SK-N-SH treated with all-trans-retinoic acid at 6 μM for 48 hours (cell line): ENCODE measurements around the gene COL24A1.

Source experiments
- ARNTL ChIP-seq: fragments of 450-650 bp; formaldehyde crosslinking; IDR thresholded peaks from 2 replicates; pipeline ENCODE4 v1.5.0; 2020; ENCODE audit warnings: low read depth, mild to moderate bottlenecking, moderate library complexity, borderline replicate concordance
- BACH2 ChIP-seq: fragments of 250-450 bp; sonication (Bioruptor Pico); IDR thresholded peaks from 2 replicates; pipeline ENCODE4 v1.9.0; 2021; ENCODE audit warnings: mild to moderate bottlenecking, borderline replicate concordance
- CSDC2 ChIP-seq: fragments of 250-450 bp; sonication (Bioruptor Pico); IDR thresholded peaks from 2 replicates; pipeline ENCODE4 v1.5.0; 2020; ENCODE audit warnings: mild to moderate bottlenecking, moderate library complexity
- GLIS3 ChIP-seq: fragments of 250-450 bp; sonication (Bioruptor Pico); IDR thresholded peaks from 2 replicates; pipeline ENCODE4 v1.5.0; 2020; ENCODE audit warnings: mild to moderate bottlenecking, moderate library complexity
- ISL1 ChIP-seq: fragments of 250-450 bp; sonication (Bioruptor Pico); IDR thresholded peaks from 2 replicates; pipeline ENCODE4 v2.1.2; 2022; ENCODE audit warnings: mild to moderate bottlenecking, moderate library complexity
- PPARA ChIP-seq: fragments of 250-450 bp; sonication (Bioruptor Pico); IDR thresholded peaks from 2 replicates; pipeline ENCODE4 v1.5.0; 2020; ENCODE audit warnings: mild to moderate bottlenecking, borderline replicate concordance
- SNAI2 ChIP-seq: fragments of 250-450 bp; sonication (Bioruptor Pico); IDR thresholded peaks from 2 replicates; pipeline ENCODE4 v1.5.0; 2020; ENCODE audit warnings: mild to moderate bottlenecking, moderate library complexity
- TOX ChIP-seq: fragments of 250-450 bp; sonication (Bioruptor Pico); IDR thresholded peaks from 2 replicates; pipeline ENCODE4 v1.8.0; 2021; ENCODE audit warnings: mild to moderate bottlenecking, moderate library complexity, borderline replicate concordance
- ZFP30 ChIP-seq: fragments of 450-650 bp; formaldehyde crosslinking; IDR thresholded peaks from 2 replicates; pipeline ENCODE4 v1.5.0; 2022; ENCODE audit warnings: mild to moderate bottlenecking, moderate library complexity
- ZNF565 ChIP-seq: fragments of 450-650 bp; formaldehyde crosslinking; conservative IDR thresholded peaks from 2 replicates; pipeline ENCODE4 v1.5.0; 2020; ENCODE audit warnings: low read depth, mild to moderate bottlenecking, moderate library complexity
- ZNF8 ChIP-seq: fragments of 450-650 bp; formaldehyde crosslinking; IDR thresholded peaks from 2 replicates; pipeline ENCODE4 v1.5.0; 2020; ENCODE audit warnings: mild to moderate bottlenecking, moderate library complexity
- TF ChIP-seq, protein P1 (sequence below): fragments of 250-450 bp; sonication (Bioruptor Pico); IDR thresholded peaks from 2 replicates; pipeline ENCODE4 v1.8.0; 2020; ENCODE audit warnings: mild to moderate bottlenecking, moderate library complexity, borderline replicate concordance
- TF ChIP-seq, protein P2 (sequence below): fragments of 250-450 bp; sonication (Bioruptor Pico); IDR thresholded peaks from 2 replicates; pipeline ENCODE4 v1.5.1; 2020; ENCODE audit warnings: low read depth, mild to moderate bottlenecking, moderate library complexity

- TF ChIP-seq, protein P1, sequence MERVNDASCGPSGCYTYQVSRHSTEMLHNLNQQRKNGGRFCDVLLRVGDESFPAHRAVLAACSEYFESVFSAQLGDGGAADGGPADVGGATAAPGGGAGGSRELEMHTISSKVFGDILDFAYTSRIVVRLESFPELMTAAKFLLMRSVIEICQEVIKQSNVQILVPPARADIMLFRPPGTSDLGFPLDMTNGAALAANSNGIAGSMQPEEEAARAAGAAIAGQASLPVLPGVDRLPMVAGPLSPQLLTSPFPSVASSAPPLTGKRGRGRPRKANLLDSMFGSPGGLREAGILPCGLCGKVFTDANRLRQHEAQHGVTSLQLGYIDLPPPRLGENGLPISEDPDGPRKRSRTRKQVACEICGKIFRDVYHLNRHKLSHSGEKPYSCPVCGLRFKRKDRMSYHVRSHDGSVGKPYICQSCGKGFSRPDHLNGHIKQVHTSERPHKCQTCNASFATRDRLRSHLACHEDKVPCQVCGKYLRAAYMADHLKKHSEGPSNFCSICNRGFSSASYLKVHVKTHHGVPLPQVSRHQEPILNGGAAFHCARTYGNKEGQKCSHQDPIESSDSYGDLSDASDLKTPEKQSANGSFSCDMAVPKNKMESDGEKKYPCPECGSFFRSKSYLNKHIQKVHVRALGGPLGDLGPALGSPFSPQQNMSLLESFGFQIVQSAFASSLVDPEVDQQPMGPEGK (CRISPR knock-in tag), result no peak
- no peak for TF ChIP-seq CSDC2
- no peak for TF ChIP-seq ARNTL (CRISPR knock-in tag)
- no peak for TF ChIP-seq PPARA (CRISPR knock-in tag)
- TF ChIP-seq ZNF565 (CRISPR knock-in tag), result no peak
- no peak for TF ChIP-seq ZFP30 (CRISPR knock-in tag)
- TF ChIP-seq BACH2, result no peak
- no peak for TF ChIP-seq ISL1 (CRISPR knock-in tag)
- TF ChIP-seq GLIS3 (CRISPR knock-in tag), result no peak
- TF ChIP-seq SNAI2 (CRISPR knock-in tag), result no peak
- TF ChIP-seq, protein P2, sequence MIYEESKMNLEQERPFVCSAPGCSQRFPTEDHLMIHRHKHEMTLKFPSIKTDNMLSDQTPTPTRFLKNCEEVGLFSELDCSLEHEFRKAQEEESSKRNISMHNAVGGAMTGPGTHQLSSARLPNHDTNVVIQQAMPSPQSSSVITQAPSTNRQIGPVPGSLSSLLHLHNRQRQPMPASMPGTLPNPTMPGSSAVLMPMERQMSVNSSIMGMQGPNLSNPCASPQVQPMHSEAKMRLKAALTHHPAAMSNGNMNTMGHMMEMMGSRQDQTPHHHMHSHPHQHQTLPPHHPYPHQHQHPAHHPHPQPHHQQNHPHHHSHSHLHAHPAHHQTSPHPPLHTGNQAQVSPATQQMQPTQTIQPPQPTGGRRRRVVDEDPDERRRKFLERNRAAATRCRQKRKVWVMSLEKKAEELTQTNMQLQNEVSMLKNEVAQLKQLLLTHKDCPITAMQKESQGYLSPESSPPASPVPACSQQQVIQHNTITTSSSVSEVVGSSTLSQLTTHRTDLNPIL (CRISPR knock-in tag), result no peak
- TF ChIP-seq TOX, result no peak
- no peak for TF ChIP-seq ZNF8 (CRISPR knock-in tag)
Observed at GRCh38 chr1:85943945-85944344, 212.6 kb downstream of the COL24A1 start.
